DND-41 (cell line): ENCODE results near the gene TAS1R2.

Experiments
- EZH2 ChIP-seq: IDR thresholded peaks from 3 replicates; pipeline ENCODE4 v1.6.1; 2012; ENCODE audit warnings: borderline replicate concordance, low read depth, mild to moderate bottlenecking, moderate library complexity, low read length, inconsistent platforms; ENCODE audit not compliant: severe bottlenecking
- TF ChIP-seq, protein P1 (sequence below): IDR thresholded peaks from 2 replicates; pipeline ENCODE4 v1.5.1; 2012; ENCODE audit warnings: borderline replicate concordance, low read length, moderate library complexity, mild to moderate bottlenecking; ENCODE audit not compliant: poor library complexity, severe bottlenecking; ENCODE audit errors: extremely low read depth

DNA sequence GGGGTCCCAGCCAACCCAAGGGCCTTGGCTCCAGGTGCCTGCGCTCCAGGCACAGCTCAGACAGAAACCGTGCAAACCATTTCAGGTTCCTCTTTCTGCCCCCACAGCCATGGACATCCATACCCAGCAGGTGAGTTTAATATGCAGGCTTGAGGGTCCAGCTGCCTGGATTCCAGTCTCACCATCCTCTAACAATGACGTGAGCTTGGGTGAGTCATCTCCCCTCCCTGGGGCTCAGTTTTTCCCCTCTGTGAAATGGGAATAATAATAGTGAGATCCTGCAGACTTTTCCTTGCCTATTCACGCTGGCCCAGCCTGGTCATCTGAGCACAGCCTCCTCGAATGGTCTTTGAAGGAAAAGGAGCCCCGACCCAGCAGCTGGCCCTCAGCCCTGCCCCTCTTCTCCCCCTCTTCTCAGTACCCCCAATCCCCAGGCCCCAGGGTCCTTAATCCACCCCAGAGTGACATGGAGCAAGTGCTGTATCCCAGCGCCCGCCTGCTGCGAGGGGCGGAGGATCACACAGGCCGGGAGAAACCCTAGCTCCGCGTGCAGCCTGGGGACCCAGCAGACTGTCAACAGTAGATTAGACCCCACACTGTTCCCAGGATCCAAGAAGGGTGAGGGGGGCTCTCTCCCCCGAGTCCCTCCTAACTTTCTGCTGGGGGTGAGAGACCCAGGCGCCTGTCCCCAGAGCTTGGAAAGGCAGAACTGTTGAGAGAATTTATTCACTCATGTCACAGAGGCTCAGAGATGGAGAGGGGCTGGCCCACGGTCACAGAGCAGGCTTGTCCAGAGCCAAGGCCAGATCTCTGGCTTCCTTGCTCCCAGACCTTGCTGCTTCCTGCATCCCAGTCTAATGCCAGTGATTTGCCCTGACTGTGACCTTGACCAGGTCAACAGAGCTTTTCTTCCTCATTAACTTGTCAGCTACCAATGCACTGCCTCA lies 49.2 kb downstream of the TAS1R2 start:
- TF ChIP-seq, protein P1, sequence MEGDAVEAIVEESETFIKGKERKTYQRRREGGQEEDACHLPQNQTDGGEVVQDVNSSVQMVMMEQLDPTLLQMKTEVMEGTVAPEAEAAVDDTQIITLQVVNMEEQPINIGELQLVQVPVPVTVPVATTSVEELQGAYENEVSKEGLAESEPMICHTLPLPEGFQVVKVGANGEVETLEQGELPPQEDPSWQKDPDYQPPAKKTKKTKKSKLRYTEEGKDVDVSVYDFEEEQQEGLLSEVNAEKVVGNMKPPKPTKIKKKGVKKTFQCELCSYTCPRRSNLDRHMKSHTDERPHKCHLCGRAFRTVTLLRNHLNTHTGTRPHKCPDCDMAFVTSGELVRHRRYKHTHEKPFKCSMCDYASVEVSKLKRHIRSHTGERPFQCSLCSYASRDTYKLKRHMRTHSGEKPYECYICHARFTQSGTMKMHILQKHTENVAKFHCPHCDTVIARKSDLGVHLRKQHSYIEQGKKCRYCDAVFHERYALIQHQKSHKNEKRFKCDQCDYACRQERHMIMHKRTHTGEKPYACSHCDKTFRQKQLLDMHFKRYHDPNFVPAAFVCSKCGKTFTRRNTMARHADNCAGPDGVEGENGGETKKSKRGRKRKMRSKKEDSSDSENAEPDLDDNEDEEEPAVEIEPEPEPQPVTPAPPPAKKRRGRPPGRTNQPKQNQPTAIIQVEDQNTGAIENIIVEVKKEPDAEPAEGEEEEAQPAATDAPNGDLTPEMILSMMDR: no peak
- no peak for TF ChIP-seq EZH2
